IMR-90 (cell line): ENCODE results near the gene MCTP2.

Experiments used
- BHLHE40 ChIP-seq: fragments of 150-350 bp; IDR thresholded peaks from 2 replicates; pipeline ENCODE4 v1.6.1; 2016; ENCODE audit warnings: mild to moderate bottlenecking, low read depth, low read length
- CEBPB ChIP-seq: IDR thresholded peaks from 2 replicates; pipeline ENCODE4 v1.6.1; 2012; ENCODE audit warnings: low read depth, low read length, improper control_type of control experiment
- CHD1 ChIP-seq: IDR thresholded peaks from 2 replicates; pipeline ENCODE4 v1.6.1; 2012; ENCODE audit warnings: low read depth, low read length, improper control_type of control experiment
- CTCF ChIP-seq: conservative IDR thresholded peaks from 2 replicates; pipeline ENCODE4 v1.5.1; 2012; ENCODE audit warnings: mild to moderate bottlenecking, low read depth, low read length, improper control_type of control experiment
- ELK1 ChIP-seq: fragments of 150-350 bp; IDR thresholded peaks from 2 replicates; pipeline ENCODE4 v1.6.1; 2016; ENCODE audit warnings: low read depth, mild to moderate bottlenecking, low read length, moderate library complexity, borderline replicate concordance
- MAFK ChIP-seq: IDR thresholded peaks from 2 replicates; pipeline ENCODE4 v1.6.1; 2012; ENCODE audit warnings: low read depth, low read length, improper control_type of control experiment
- MAZ ChIP-seq: IDR thresholded peaks from 2 replicates; pipeline ENCODE4 v1.6.1; 2012; ENCODE audit warnings: low read depth, mild to moderate bottlenecking, low read length, improper control_type of control experiment, moderate library complexity, borderline replicate concordance
- MXI1 ChIP-seq: IDR thresholded peaks from 2 replicates; pipeline ENCODE4 v1.6.1; 2012; ENCODE audit warnings: low read depth, mild to moderate bottlenecking, low read length, moderate library complexity, borderline replicate concordance
- NFE2L2 ChIP-seq: fragments of 150-350 bp; IDR thresholded peaks from 2 replicates; pipeline ENCODE4 v1.6.1; 2016; ENCODE audit warnings: low read depth, mild to moderate bottlenecking, low read length
- POLR2A ChIP-seq: IDR thresholded peaks from 2 replicates; pipeline ENCODE4 v1.6.1; 2012; ENCODE audit warnings: mild to moderate bottlenecking, low read depth, low read length
- RAD21 ChIP-seq: IDR thresholded peaks from 2 replicates; pipeline ENCODE4 v1.6.1; 2012; ENCODE audit warnings: low read length, improper control_type of control experiment
- RFX5 ChIP-seq: IDR thresholded peaks from 2 replicates; pipeline ENCODE4 v1.8.0; 2012; ENCODE audit warnings: low read depth, mild to moderate bottlenecking, low read length, moderate library complexity
- USF2 ChIP-seq: fragments of 150-350 bp; IDR thresholded peaks from 2 replicates; pipeline ENCODE4 v1.6.1; 2017; ENCODE audit warnings: mild to moderate bottlenecking, antibody characterized with exemption, low read length, low read depth

- no peak for TF ChIP-seq RFX5
- no peak for TF ChIP-seq CTCF
- no peak for TF ChIP-seq NFE2L2
- no peak for TF ChIP-seq POLR2A
- no peak for TF ChIP-seq BHLHE40
- TF ChIP-seq MXI1 = no peak
- TF ChIP-seq MAFK = no peak
- TF ChIP-seq MAZ = no peak
- no peak for TF ChIP-seq USF2
- no peak for TF ChIP-seq RAD21
- TF ChIP-seq ELK1 = no peak
- TF ChIP-seq CHD1 = no peak
- no peak for TF ChIP-seq CEBPB
These were observed 104.3 kb downstream of the MCTP2 start for GRCh38 chr15:94335616-94336015.
